Measurements from ENCODE around the gene MTOR.

DNA sequence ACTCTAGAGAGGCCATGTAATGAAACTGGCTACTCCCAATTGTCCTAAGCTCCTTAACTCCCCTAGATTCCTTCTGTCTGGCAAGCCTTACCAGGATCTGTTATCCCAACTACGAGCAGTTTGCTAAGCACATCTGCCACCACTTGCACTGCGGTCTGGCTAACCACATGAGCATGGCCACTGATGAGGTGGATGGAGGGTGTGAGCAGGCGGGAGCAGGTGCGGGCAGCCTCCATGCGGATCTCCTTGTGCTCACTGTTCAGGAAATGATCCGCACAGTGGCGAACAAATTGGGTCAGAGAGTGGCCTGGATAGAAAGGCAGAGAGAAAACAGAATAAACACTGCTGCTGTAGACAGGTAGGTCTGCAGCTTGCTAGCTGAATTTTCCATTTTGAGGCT lies 24.0 kb downstream of the MTOR start:
- TF ChIP-seq, protein P1, sequence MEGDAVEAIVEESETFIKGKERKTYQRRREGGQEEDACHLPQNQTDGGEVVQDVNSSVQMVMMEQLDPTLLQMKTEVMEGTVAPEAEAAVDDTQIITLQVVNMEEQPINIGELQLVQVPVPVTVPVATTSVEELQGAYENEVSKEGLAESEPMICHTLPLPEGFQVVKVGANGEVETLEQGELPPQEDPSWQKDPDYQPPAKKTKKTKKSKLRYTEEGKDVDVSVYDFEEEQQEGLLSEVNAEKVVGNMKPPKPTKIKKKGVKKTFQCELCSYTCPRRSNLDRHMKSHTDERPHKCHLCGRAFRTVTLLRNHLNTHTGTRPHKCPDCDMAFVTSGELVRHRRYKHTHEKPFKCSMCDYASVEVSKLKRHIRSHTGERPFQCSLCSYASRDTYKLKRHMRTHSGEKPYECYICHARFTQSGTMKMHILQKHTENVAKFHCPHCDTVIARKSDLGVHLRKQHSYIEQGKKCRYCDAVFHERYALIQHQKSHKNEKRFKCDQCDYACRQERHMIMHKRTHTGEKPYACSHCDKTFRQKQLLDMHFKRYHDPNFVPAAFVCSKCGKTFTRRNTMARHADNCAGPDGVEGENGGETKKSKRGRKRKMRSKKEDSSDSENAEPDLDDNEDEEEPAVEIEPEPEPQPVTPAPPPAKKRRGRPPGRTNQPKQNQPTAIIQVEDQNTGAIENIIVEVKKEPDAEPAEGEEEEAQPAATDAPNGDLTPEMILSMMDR (IDR thresholded peaks at IDR 0.05) = no peak
- TF ChIP-seq POLR2A (IDR thresholded peaks at IDR 0.05) = no peak
